ENCODE data around the gene NMRAL1. TPM values are rescaled to one million over a fixed set of nuclear protein-coding genes. Genes with fewer than 3 reads are reported as not detected.

NMRAL1 gene
- total and polyA plus RNA-seq, 2 experiments from 2014 or later = 32.4 to 64.5 TPM

- DNase-seq (ENCODE audit: low read depth in 1 of 2, low spot score in 1 of 2) = peak; percentile 13 to 55
- Histone ChIP-seq H3K27ac (no peak overlapping the region), H3K36me3 (peaks cover 39% of the 10 kb centered on the region), H3K9me3 (ENCODE audit: low read depth) (no peaks in the 10 kb centered on the region), H3K4me1 (ENCODE audit: low read depth) (no peaks in the 10 kb centered on the region), H3K4me3 (no peak overlapping the region), H3K27me3 (no peaks in the 10 kb centered on the region)
- TF ChIP-seq, protein P1, sequence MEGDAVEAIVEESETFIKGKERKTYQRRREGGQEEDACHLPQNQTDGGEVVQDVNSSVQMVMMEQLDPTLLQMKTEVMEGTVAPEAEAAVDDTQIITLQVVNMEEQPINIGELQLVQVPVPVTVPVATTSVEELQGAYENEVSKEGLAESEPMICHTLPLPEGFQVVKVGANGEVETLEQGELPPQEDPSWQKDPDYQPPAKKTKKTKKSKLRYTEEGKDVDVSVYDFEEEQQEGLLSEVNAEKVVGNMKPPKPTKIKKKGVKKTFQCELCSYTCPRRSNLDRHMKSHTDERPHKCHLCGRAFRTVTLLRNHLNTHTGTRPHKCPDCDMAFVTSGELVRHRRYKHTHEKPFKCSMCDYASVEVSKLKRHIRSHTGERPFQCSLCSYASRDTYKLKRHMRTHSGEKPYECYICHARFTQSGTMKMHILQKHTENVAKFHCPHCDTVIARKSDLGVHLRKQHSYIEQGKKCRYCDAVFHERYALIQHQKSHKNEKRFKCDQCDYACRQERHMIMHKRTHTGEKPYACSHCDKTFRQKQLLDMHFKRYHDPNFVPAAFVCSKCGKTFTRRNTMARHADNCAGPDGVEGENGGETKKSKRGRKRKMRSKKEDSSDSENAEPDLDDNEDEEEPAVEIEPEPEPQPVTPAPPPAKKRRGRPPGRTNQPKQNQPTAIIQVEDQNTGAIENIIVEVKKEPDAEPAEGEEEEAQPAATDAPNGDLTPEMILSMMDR (IDR thresholded peaks at IDR 0.05; ENCODE audit: low read depth, low read length) = no peak
Measured at GRCh38 chr16:4454623-4455022, 19.8 kb downstream of the NMRAL1 start.

DNA sequence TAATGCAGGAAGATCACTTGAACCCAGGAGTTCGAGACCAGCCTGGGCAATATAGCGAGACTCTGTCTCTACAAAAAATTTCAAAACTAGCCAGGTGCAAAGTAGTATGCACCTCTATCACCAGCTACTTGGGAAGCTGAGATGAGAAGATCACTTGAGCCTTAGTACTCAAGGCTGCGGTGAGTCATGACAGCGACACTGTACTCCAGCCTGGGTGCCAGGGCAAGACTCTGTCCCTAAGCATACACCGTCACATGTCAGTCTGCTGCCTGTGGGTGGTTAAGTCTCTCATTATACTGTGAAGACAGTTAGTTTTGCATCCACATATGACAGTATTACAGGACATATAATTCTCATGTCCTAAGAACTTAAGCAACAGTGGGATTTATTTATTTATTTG lies 21.8 kb downstream of the NMRAL1 start:
- Histone ChIP-seq H3K9me3 (ENCODE audit: low read depth) (no peaks in the 10 kb centered on the region), H3K27ac (no peak overlapping the region), H3K4me1 (ENCODE audit: low read depth) (no peaks in the 10 kb centered on the region), H3K27me3 (no peaks in the 10 kb centered on the region), H3K36me3 (peaks cover 44% of the 10 kb centered on the region), H3K4me3 (no peak overlapping the region)
- no peak for DNase-seq (ENCODE audit: low read depth in 1 of 2, low spot score in 1 of 2)
- TF ChIP-seq, protein P1 (IDR thresholded peaks at IDR 0.05; ENCODE audit: low read depth, low read length) = no peak

GRCh38 chr16:4450931-4451519 lies 23.4 kb downstream of the NMRAL1 start:
- Histone ChIP-seq H3K9me3 (ENCODE audit: low read depth) (no peaks in the 10 kb centered on the region), H3K4me3 (no peak overlapping the region), H3K27ac (no peak overlapping the region), H3K27me3 (no peaks in the 10 kb centered on the region), H3K4me1 (ENCODE audit: low read depth) (no peaks in the 10 kb centered on the region), H3K36me3 (peaks cover 44% of the 10 kb centered on the region)
- no peak for DNase-seq (ENCODE audit: low read depth in 1 of 2, low spot score in 1 of 2)
- TF ChIP-seq, protein P1 (IDR thresholded peaks at IDR 0.05; ENCODE audit: low read depth, low read length) = no peak

DNA sequence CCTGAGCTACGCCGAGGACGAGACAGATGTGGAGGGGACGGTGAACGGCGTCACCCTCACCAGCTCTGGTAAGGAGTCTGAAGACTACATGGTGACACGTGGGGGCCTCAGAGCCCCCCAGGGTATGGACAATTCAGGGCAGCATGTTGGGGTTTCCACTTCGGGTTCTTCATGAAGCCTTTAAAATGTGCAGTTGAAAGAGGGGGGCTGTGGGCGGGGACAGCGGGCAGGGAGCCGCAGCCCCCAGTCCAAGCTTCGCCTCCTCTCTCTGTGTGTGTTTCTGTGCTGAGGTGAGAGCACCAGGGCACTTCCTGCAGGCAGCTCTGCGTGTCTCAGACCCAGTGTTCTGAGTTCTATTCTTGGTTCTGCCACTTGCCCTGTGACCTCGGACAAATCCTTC lies 24.0 kb downstream of the NMRAL1 start:
- Histone ChIP-seq H3K27me3 (no peaks in the 10 kb centered on the region), H3K27ac (no peak overlapping the region)

GRCh38 chr16:4443986-4444385 lies 30.4 kb downstream of the NMRAL1 start:
- no peak for DNase-seq (ENCODE audit: low read depth in 1 of 2, low spot score in 1 of 2)
- TF ChIP-seq, protein P1 (IDR thresholded peaks at IDR 0.05; ENCODE audit: low read depth, low read length) = no peak
- no peaks in the 10 kb centered on the region for H3K4me1 ChIP-seq (ENCODE audit: low read depth)
- H3K4me3 ChIP-seq = no peak overlapping the region
- H3K27ac ChIP-seq = no peak overlapping the region
- H3K9me3 ChIP-seq (ENCODE audit: low read depth) = no peaks in the 10 kb centered on the region
- no peaks in the 10 kb centered on the region for H3K27me3 ChIP-seq
- H3K36me3 ChIP-seq = peaks cover 66% of the 10 kb centered on the region

More for the DNA sequence above, 24.0 kb downstream of the NMRAL1 start:
- Histone ChIP-seq H3K36me3 (peaks cover 49% of the 10 kb centered on the region), H3K4me3 (no peak overlapping the region), H3K4me1 (ENCODE audit: low read depth) (no peaks in the 10 kb centered on the region), H3K9me3 (ENCODE audit: low read depth) (no peaks in the 10 kb centered on the region)
- DNase-seq (ENCODE audit: low read depth in 1 of 2, low spot score in 1 of 2) = no peak
- TF ChIP-seq, protein P1 (IDR thresholded peaks at IDR 0.05; ENCODE audit: low read depth, low read length) = no peak

Data from cardiac muscle cell (in vitro differentiated cells and primary cell).